Calu3 (cell line): ENCODE data around the gene SETD5. TPM values are rescaled to one million over a fixed set of nuclear protein-coding genes. Genes with fewer than 3 reads are reported as not detected.

Experiments used
- Bru-seq: library from RNA; stranded (reverse); fragments of 400-500 nt; gene quantifications from one replicate; lab custom pipeline; 2021; lab: Mats Ljungman, UMichigan
- BruChase-seq, 2 experiments: library from RNA; stranded (reverse); fragments of 400-500 nt; gene quantifications; one replicate each; lab custom pipeline; 2021; lab: Mats Ljungman, UMichigan
- BruUV-seq: library from RNA; stranded (reverse); fragments of 400-500 nt; replicated peaks from 2 replicates; lab custom pipeline; 2021; lab: Mats Ljungman, UMichigan
- CTCF ChIA-PET: fragments of 300-600 bp; sonication (Branson Sonifier 250); formaldehyde crosslinking; loops from one replicate; lab custom pipeline; 2022; ENCODE audit warnings: antibody characterized with exemption; lab: Charles Lee
- DNase-seq: peaks from one replicate; pipeline ENCODE4 v3.0.0; 2022
- H3K27ac Mint-ChIP-seq: one replicate; pipeline ENCODE4 v1.8.0; 2022; ENCODE audit warnings: mixed read lengths; ENCODE audit not compliant: unreplicated experiment
- H3K27me3 Mint-ChIP-seq: one replicate; pipeline ENCODE4 v1.8.0; 2022; ENCODE audit warnings: mixed read lengths; ENCODE audit not compliant: unreplicated experiment
- H3K36me3 Mint-ChIP-seq: one replicate; pipeline ENCODE4 v1.8.0; 2022; ENCODE audit warnings: mild to moderate bottlenecking, moderate library complexity, mixed read lengths; ENCODE audit not compliant: insufficient read depth, unreplicated experiment
- H3K4me1 Mint-ChIP-seq: one replicate; pipeline ENCODE4 v1.8.0; 2022; ENCODE audit warnings: mild to moderate bottlenecking, low read depth, mixed read lengths; ENCODE audit not compliant: unreplicated experiment
- H3K4me3 Mint-ChIP-seq: one replicate; pipeline ENCODE4 v1.8.0; 2022; ENCODE audit warnings: mild to moderate bottlenecking, low read depth, moderate library complexity, mixed read lengths; ENCODE audit not compliant: unreplicated experiment
- H3K9me3 Mint-ChIP-seq: one replicate; pipeline ENCODE4 v1.8.0; 2022; ENCODE audit warnings: low read depth, mixed read lengths; ENCODE audit not compliant: unreplicated experiment
- intact Hi-C: fragments of 100-400 bp; cut with micrococcal nuclease; formaldehyde crosslinking; loops from one replicate; pipeline ENCODE4 v1.10.0; 2022; ENCODE audit not compliant: unreplicated experiment
- long read RNA-seq: library from polyadenylated mRNA; stranded (forward); transcript quantifications from one replicate; pipeline ENCODE4 v2.0.0, GENCODE V29; 2022
- total RNA-seq: library from RNA; stranded (reverse); gene quantifications from 2 replicates; pipeline ENCODE4 v1.2.3, GENCODE V29; 2022
- TF ChIP-seq, protein P1 (sequence below): fragments of 200-600 bp; IDR thresholded peaks from one replicate; pipeline ENCODE4 v1.8.0; 2022; ENCODE audit warnings: antibody characterized with exemption; ENCODE audit not compliant: unreplicated experiment

The SETD5 gene
- total RNA-seq (132 and 158 TPM in 2 replicates), Bru-seq, nascent RNA (percentile 97 among the genes with signal in this experiment), BruChase-seq, experiment 1, labeled RNA remaining after a 6-hour chase (percentile 92 among the genes with signal in this experiment), BruChase-seq, experiment 2, labeled RNA remaining after a 2-hour chase (percentile 93 among the genes with signal in this experiment)
- long read RNA-seq, partial matches to known transcripts, result 5 of 30 reads
- long read RNA-seq, other reads (novel, unspliced or antisense), result 25 of 30 reads

DNA sequence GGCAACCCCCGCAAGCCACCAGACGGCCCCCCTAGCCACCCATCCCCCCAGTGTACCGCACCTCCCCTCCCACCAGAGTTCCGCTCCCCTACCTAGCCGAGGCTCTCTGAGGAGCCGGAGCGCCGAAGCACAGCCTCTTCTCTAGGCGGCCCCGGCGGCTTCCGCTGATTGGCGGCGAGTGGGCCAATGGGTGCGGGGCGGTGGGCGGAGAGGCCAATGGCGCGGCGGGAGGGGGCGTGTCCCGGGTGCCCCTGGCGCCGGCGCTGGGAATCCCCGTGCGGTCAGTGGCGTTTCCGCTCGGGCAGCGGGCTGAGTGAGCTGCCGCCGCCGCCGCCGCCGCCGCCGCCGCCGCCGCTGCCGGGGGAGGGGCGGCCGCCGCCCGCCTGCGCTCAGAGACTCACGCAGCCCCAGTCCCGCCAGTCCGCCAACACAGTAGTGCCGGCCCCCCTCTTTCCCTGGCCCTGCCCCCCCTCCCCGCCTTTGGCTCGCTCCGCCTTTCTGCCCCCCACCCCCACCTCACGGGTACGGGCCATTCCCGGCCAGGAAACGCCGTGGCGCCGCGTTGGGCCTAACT lies at the start of gene SETD5:
Gene SETD5 (plus strand): TSS at position 284 of the 574 bp plus-strand sequence. CDS start 31,324 bp downstream, outside the sequence.
- peak; percentile 99 for DNase-seq
- CTCF ChIA-PET, result interaction anchor here (1.0 kb wide), 1 partner anchor 19 kb away, joined by 5 read pairs; no protein-coding TSS in a partner anchor
- TF ChIP-seq, protein P1, sequence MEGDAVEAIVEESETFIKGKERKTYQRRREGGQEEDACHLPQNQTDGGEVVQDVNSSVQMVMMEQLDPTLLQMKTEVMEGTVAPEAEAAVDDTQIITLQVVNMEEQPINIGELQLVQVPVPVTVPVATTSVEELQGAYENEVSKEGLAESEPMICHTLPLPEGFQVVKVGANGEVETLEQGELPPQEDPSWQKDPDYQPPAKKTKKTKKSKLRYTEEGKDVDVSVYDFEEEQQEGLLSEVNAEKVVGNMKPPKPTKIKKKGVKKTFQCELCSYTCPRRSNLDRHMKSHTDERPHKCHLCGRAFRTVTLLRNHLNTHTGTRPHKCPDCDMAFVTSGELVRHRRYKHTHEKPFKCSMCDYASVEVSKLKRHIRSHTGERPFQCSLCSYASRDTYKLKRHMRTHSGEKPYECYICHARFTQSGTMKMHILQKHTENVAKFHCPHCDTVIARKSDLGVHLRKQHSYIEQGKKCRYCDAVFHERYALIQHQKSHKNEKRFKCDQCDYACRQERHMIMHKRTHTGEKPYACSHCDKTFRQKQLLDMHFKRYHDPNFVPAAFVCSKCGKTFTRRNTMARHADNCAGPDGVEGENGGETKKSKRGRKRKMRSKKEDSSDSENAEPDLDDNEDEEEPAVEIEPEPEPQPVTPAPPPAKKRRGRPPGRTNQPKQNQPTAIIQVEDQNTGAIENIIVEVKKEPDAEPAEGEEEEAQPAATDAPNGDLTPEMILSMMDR, result no peak
- intact Hi-C loops, result no loop called here
- BruUV-seq, result no TSS peak
- peak within 1 kb of the TSS; percentile 92 for H3K27ac Mint-ChIP-seq
- peak within 1 kb of the TSS; percentile 93 for H3K4me3 Mint-ChIP-seq
- peaks cover 88% of the 10 kb centered on the region for H3K36me3 Mint-ChIP-seq
- peaks cover 26% of the 10 kb centered on the region for H3K4me1 Mint-ChIP-seq
- H3K27me3 Mint-ChIP-seq, result no peaks in the 10 kb centered on the region
- H3K9me3 Mint-ChIP-seq, result no peaks in the 10 kb centered on the region

GRCh38 chr3:9347887-9348286 lies 49.5 kb upstream of the SETD5 start:
- Mint-ChIP-seq H3K36me3 (peaks cover 14% of the 10 kb centered on the region), H3K4me1 (peaks cover 54% of the 10 kb centered on the region), H3K27me3 (no peaks in the 10 kb centered on the region), H3K4me3 (no peak overlapping the region), H3K27ac (no peak overlapping the region), H3K9me3 (no peaks in the 10 kb centered on the region)
- no TSS peak for BruUV-seq
- TF ChIP-seq, protein P1, result no peak
- no peak for DNase-seq
- CTCF ChIA-PET, result no interaction called here
- intact Hi-C loops, result no loop called here

DNA sequence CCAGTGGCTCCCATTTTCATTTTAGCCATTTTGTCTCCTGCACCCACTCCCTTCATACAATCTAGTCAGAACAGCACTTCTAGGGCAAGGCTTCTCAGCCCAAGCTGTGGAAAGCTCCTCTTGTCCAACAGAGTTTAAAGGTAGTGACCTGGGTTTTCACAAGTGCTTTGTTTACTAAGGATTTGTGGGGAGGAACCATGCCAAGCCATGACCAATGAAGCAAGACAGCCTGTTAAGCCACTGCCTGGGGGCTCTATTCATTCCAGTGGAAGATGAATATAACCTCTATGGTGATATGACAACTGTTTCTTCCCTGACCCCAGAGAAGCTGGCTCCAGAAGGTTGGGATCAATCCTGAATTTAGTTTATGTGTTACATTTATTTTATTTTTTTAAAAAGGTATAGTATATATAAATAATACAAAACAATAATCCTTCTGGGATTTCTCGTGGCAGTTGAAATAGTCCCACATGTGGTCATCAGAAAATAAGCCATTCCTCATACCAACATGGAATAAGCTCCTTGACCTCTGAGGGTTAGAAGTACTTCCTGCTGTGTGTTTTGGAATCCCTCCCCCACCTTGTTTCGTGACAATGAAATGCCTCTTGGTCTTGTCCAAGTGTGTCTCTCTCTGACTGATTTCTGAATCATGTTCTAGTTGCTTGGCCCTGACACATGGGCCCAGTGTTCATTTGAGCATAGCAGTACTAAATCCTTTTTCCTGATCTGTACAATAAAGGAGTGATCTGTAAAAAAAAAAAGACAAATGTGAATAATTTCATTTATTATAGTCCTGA lies 47.9 kb upstream of the SETD5 start:
- intact Hi-C loops, result loop anchor here (5.0 to 10.0 kb wide), 2 partner anchors 32 to 295 kb away; partner anchors contain the start of gene MTMR14
- peak; percentile 26 for DNase-seq
- TF ChIP-seq, protein P1, result no peak
- BruUV-seq, result no TSS peak
- H3K4me3 Mint-ChIP-seq, result no peak overlapping the region
- H3K27me3 Mint-ChIP-seq, result no peaks in the 10 kb centered on the region
- H3K27ac Mint-ChIP-seq, result peak overlapping the region; percentile 71
- no peaks in the 10 kb centered on the region for H3K9me3 Mint-ChIP-seq
- CTCF ChIA-PET, result no interaction called here
- peaks cover 23% of the 10 kb centered on the region for H3K36me3 Mint-ChIP-seq
- peaks cover 66% of the 10 kb centered on the region for H3K4me1 Mint-ChIP-seq

DNA sequence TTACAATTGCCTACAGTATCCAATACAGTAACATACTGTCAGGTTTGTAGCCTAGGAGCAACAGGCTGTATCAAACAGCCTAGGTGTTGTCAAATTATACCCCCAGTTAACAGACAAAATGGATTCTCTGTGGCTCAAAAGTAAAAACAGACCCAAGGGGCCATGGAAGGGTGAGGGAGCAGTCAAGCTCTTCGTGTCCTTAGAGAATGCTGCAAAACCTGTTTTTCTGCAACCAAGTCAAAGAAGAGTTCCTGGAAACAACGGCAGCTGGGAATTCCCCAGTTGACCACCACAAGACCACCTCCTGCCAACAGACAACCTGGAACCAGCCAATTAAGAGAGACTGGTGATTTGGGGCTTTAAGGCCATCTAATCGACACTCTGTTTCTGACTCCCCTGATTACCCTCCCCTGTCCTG lies 45.7 kb upstream of the SETD5 start:
- CTCF ChIA-PET, result interaction anchor here (0.6 to 0.7 kb wide), 2 partner anchors 108 to 201 kb away, joined by 4 to 5 read pairs; no protein-coding TSS in a partner anchor
- H3K4me1 Mint-ChIP-seq, result peaks cover 80% of the 10 kb centered on the region
- H3K27me3 Mint-ChIP-seq, result no peaks in the 10 kb centered on the region
- H3K36me3 Mint-ChIP-seq, result peaks cover 31% of the 10 kb centered on the region
- peak overlapping the region; percentile 83 for H3K27ac Mint-ChIP-seq
- no peak overlapping the region for H3K4me3 Mint-ChIP-seq
- no peaks in the 10 kb centered on the region for H3K9me3 Mint-ChIP-seq
- DNase-seq, result peak; percentile 76
- TF ChIP-seq, protein P1, result no peak
- intact Hi-C loops, result loop anchor here (2.0 to 10.0 kb wide), 3 partner anchors 34 to 293 kb away; partner anchors contain the start of gene MTMR14
- BruUV-seq, result no TSS peak
